ENCODE data around the gene PDE11A.

The PDE11A gene

DNA sequence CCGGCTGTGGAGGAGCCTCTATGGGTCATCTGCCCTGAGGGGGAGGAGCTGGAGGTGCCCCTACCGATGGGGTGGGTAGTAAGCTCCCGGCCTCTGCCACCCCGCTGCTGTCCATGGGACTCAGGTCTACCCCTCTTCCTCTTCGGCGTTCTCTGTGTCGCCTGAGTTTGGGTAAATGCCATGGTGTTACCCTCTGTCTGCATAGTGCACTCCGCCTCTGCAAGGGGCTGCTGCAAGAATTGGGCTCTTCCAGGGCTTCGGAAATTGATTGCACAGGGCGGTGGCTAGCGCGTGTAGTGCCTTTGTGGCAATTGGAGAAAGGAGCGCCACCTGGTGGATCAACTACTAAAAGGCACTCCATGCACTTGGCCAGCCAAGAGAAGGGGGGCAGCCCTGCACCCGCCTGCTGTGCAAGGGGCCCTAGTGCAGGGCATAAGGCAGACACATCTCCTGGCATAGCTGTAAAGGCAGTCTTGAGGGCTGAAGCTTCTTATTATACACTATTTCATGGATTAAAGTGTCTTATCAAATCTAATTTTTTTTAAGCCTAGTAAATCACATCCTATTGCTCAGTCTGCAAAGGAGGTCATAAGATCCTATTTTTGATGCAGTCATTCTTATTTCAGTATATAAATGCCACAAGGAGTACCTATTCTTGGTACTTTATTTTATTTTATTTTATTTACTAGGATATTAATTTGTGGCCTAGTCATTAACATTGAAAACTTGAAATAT, 308.9 kb downstream of the PDE11A start:
- peak; percentile 84 for DNase-seq (ENCODE audit: low read depth, low spot score)

DNA sequence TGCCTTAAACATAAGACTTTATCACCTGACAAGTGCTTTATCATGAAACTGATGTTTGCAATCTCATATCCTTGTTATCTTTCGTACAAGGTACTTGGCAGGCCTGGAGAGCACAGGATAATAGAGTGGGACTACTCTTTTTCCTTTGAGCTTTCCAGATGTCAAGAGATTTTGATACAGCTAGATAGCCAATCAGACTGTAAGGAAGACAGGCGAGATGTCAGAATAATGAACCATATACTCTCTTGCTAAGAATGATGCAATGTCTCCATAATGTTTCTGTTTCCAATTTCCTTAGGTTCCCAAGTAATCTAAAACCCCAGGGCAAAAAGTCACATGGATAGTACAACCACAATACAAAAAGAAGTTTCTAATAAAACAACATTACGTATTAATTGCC, 313.1 kb downstream of the PDE11A start:
- no peak for DNase-seq (ENCODE audit: low read depth, low spot score)

DNA sequence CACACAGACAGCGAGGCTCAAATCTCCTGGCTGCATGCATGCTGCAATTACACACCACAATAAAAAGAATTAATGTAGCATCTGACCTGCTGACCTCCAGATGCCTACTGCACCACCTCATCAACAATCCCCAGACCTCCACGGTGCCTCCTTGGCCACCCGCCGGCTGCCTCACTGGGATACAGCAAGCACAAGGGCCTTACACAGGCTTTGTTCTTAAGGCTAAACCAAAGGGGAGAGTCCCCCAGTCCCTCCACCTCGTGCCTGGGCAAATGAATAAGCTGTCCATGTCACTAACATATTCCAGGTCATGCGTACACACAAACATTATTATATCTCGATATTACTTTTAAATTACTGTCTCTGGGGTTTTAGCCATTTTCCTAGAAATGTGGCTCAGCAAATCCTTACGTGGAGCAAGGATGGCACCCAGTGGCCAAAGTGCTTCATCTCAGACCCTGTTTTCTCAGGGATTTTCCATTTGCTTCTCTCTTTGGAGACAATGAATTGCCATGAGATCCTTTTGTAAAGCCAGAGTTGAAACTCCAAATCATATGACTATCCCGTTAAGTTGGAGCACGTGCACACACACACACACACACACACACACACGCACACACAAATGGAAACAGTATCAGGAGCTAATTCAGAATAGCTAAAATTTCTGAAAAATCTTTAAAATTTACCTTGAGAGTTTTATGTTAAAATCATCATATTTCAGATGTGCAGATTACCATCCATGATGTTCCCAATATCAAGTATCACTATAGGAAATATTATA, 313.8 kb downstream of the PDE11A start:
- peak; percentile 78 for DNase-seq (ENCODE audit: low read depth, low spot score)

DNA sequence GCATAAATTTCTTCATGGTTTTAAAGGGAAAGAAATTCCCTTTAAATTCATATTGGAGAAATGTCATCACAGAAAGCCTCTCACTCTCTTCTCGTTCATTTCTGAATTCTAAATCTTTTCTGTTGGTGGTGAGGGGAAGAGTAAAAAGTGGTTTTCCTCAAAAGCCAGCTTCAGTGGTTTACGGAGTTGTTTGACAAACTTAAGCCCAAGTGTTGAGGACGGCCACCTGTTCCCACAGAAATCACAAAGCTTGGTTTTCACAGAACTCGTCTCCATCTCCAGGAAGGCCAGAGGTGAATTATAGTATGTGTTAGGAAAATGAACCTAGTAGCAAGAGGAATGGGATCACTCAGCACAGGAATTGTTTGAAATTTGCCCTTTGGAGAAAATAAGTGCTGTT, 316.2 kb downstream of the PDE11A start:
- no peak for DNase-seq (ENCODE audit: low read depth, low spot score)

- no peak for DNase-seq (ENCODE audit: low read depth, low spot score)
Observed at GRCh38 chr2:177754492-177754873, 318.1 kb downstream of the PDE11A start.

- DNase-seq (ENCODE audit: low read depth, low spot score) = peak; percentile 48
Observed at GRCh38 chr2:177753682-177754491, 318.7 kb downstream of the PDE11A start.

GRCh38 chr2:177748360-177748759, 324.2 kb downstream of the PDE11A start:
- no peak for DNase-seq (ENCODE audit: low read depth, low spot score)

DNA sequence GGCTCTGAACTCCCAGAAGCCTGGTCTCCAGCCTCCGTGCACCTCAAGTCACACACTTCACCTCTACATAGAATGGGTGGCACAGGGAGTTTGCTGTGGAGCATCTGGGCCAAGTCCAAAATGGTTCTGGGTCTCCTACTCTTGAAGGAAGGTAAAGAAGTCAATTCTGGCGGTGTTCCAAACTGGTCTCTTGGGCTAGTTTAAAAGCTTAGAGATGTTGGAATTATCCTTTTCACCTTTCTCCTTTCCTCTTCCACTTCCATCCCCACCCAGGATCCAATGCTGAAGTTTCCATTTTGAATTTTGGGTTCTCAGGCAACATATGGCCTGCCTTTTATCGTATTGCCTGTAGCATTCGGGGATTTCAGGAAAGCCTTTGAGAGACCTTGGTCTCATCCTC, 325.2 kb downstream of the PDE11A start:
- no peak for DNase-seq (ENCODE audit: low read depth, low spot score)

DNA sequence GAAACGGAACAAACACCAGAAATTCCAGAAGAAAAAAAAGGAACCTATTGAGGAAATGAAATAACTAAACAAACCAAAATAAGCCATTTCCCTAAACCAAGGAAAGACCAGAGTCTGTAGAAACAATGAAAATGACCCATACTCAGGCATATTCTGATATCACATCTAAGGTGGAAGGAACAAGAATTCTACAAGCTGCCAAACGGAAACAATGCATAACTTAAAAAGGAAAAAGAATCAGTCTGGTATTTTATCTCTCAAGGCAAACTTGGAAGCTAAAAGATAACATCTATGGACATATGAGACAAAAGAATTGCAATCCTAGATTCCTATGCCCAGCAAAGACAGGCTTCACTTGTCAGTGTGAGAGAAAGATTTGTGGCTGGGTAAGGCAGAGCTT, 326.2 kb downstream of the PDE11A start:
- no peak for DNase-seq (ENCODE audit: low read depth, low spot score)

DNA sequence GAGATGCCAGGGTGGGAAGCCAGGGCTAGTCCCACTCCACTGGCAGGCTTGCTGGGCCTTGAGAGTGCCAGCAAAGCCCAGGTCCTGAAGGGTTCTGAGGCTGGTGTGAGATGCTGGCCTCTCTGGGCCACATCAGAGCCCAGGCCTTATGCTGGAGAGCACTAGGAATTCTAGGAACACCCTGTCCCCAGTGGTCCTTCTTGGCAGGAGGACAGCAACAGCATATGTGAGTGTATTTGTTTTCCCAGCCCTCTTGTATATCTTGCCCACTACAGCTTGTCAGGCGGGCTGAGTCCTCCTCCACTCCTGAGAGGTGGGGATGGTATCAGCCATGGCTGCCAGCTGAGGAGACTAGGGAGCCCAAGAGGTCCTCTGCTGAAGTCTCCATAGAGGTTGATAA, 327.0 kb downstream of the PDE11A start:
- DNase-seq (ENCODE audit: low read depth, low spot score) = no peak

DNA sequence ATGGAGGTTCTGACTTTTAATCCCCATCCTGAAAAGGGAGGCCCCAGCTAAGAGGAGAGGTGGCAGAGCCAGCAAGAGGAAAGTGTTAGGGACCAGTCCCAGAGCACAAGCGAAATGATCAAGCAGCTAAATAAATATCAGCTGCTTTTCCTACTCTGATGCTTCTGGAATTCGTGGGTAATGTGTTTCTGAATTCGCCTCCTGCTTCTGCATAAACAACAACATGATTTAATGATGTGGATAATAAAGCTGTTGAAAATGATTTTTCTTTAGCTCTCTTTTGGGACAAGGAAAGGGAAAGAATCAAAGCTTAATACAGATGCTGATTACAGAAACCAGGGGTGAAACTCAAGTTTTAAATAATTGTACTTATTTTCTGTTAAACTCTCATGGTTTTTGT, 329.7 kb downstream of the PDE11A start:
- no peak for DNase-seq (ENCODE audit: low read depth, low spot score)

- DNase-seq (ENCODE audit: low read depth, low spot score) = no peak
Observed at GRCh38 chr2:177741866-177742265, 330.7 kb downstream of the PDE11A start.

GRCh38 chr2:177740700-177741099, 331.9 kb downstream of the PDE11A start:
- DNase-seq (ENCODE audit: low read depth, low spot score) = no peak

- no peak for DNase-seq (ENCODE audit: low read depth, low spot score)
Observed at GRCh38 chr2:177738461-177739235, 333.9 kb downstream of the PDE11A start.

DNA sequence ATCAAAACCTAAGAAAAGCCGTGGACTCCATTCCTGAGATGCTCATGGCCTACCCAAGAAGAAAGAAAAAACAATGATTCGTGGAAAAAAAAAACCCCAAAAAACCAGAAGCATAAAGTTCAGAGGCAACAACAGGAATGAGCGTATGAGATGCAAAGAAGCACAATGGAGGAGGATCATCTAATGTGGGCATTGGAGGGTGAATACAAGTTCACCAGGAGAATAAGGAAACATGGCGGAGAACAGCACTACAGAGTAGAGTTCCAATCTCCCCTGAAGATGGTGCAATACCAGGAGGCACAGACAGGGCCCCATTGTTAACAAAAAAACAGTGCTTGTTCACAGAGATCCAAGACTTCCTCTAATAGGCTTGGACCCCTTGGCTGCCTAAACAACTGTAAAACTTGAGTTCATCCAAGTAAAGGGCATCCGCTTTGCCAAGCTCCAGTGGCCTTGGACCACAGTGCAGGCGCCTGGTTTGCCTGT, 337.2 kb downstream of the PDE11A start:
- no peak for DNase-seq (ENCODE audit: low read depth, low spot score)

DNA sequence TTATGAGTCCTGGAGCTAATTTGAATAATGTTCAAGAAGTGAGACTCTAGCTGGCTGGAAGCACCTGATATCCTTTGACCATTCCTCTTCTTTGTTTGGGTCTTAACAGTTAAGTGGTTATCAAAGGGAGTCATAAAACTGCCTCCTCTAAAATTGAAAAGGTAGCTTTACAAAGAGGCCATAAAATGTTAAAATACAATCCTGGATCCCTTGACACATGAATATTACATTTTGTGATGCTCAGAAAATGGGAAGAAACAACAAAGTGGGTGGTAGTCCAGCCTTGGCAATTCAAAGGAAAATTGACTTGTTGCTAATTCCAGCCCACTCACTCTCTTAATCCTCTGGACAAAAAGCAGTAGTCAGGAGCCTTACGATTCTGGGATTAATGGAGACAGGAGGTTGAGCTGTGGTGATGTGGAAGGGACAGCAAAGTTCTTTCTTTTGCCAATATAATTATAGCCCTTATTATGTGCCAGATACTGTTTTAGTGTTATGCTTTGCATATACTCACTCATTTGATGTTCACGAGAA, 339.2 kb downstream of the PDE11A start:
- DNase-seq (ENCODE audit: low read depth, low spot score) = no peak

DNA sequence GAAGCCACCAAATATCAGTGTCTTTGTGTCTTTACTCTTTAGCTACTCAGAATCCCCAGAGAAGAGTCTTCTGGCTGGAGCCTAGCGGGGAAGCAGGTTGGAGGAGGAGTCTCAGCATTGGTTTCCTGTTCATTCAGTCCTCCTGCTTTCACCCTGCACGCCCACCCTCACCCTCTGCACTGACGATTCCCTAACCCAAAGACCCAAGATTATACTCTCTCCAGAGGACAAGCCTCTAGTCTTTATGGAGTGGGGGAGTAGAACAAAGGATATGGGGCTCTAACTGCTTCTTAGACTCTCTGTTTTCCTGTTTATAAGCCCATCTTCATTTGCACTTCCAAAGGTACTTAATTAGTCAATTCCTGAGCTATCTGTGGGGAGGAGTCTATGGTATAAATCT, 341.2 kb downstream of the PDE11A start:
- DNase-seq (ENCODE audit: low read depth, low spot score) = no peak

- no peak for DNase-seq (ENCODE audit: low read depth, low spot score)
Observed at GRCh38 chr2:177730792-177731191, 341.8 kb downstream of the PDE11A start.

GRCh38 chr2:177730363-177730762, 342.2 kb downstream of the PDE11A start:
- no peak for DNase-seq (ENCODE audit: low read depth, low spot score)

GRCh38 chr2:177728920-177729319, 343.7 kb downstream of the PDE11A start:
- DNase-seq (ENCODE audit: low read depth, low spot score) = peak; percentile 35

DNA sequence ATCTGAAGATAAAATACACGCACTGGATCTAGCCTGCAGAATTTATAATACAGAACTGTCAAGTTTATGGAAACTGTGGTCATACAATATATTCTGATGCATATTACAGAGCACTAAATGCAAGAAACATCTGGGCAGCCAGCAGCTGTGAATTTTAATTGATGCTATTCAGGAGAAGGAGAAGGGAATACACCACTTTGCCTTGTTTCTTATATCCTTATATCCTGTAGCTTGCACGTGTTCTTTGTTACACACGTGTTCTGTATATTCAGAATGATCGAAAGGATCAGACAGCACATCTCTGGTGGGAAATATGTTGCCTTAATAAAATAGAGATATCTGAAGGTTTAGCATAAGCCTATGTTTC, 344.2 kb downstream of the PDE11A start:
- no peak for DNase-seq (ENCODE audit: low read depth, low spot score)

All from astrocyte of the hippocampus (primary cell).